ENCODE measurements around the gene INTS3.
"Not testable (repeated sequence)": the region's sequence is repeated elsewhere in the genome, so short reads cannot be mapped to it uniquely, and the experiment has no call there.

The INTS3 gene

GRCh38 chr1:153748903-153749302 is 21.1 kb downstream of the INTS3 start:
- no peak for DNase-seq
- intact Hi-C loops (cut with DNase I) = loop anchor here (10.0 kb wide), 1 partner anchor 64 kb away; no protein-coding TSS in a partner anchor

DNA sequence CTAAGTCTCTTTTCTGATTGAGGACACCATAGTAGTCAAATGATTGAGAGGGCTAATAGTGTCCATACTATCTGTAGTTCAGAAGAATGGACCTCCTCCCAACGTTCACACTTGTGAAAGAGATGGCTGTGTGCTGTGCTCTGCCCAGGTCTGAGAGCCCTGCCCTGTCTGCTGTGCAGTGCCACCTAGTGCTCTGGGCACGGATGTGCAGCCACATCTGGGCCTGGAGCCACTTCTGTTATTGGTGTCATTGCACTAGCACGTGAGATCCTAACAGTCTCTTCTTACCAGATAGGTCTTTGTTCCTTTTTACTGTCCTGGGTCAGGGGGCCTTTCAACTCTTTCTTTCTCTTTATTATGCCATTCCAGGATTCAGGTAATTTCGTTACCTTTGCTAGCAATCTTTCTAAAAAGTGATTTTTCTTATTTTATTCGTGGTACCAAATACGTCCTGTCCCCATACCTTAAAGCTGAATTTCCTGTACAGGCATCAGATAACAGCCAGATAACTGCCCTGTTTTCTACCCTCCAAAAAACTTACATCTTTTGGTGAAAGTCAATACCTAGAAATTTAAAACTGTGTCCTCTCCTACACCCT is 21.7 kb downstream of the INTS3 start:
- intact Hi-C loops (cut with DNase I) = loop anchor here (10.0 kb wide), 1 partner anchor 65 kb away; no protein-coding TSS in a partner anchor
- peak; percentile 64 to 92 (median 83) for DNase-seq

GRCh38 chr1:153750026-153750995 is 22.5 kb downstream of the INTS3 start:
- intact Hi-C loops (cut with DNase I) = no loop called here
- peak in 2 of 42 donors; percentile 40 to 45 for DNase-seq

DNA sequence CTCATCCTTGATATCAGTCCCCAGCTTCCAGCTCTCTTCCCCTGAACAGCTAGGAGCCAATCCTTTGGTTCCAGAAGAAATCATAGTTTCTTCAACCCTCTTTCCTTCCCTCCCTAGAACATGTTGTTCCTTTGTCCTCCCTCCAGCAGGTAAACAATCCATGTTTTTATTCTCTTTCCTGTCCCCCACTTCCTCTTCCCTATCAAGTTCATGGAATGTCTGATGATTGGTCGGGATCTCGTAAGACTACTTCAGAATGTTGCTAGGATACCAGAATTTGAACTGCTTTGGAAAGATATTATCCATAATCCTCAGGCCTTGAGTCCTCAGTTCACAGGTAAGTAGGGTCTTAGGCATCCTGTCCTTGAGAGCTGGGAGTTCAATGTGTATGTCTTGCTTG is 24.2 kb downstream of the INTS3 start:
- DNase-seq = no peak
- intact Hi-C loops (cut with DNase I) = no loop called here

DNA sequence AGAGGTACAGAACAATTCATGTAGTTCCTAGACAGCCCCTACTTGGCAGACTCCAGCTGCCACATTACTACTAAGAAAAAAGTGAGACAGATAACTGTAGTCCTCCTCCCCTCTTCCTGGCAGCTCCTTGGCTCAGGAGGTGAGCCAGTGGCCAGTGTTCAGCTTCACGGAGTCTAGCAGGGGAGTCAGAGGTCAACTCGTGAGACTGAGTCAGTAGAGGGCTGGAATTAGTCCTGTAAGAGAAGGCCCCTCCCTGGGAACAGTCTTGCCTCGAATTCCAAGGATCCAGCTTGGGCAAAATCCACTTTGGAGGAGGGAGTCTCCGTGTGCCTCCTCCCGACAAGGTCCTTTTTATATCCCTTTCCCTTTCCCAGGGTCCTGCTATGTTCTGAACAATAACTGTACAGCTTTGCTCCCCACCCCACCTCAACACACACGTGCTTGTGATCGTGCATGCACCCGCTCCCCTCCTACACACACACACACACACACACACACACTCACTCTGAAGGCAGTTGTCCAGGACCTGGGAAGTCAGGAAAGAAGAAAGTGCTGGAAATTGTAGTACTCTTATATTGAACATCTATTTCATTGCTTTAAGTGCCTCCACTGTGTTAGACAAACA is 24.8 kb downstream of the INTS3 start:
- intact Hi-C loops (cut with DNase I) = no loop called here
- no peak for DNase-seq

- intact Hi-C loops (cut with DNase I) = no loop called here
- no peak for DNase-seq
Measured at GRCh38 chr1:153754266-153754665, 26.4 kb downstream of the INTS3 start.

DNA sequence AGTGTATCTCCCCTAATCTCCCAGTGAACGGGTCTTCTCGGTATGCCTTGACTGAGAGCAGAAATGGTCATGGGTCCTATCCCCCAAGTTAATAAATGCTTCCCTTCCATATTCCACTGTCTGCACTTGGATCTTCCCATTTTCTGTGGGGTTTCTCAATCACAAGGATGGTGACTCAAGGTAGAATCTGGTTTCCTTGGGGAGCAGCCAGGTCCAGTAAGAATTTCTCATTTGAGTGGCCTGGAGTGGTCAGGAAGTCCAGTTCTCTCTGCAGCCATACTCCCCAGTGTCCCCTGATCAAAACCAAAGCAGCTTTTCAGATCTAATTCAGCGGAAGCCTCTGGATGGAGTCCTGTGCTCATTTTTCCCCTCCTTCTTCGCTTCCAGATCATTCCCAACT is 32.6 kb downstream of the INTS3 start:
- intact Hi-C loops (cut with DNase I) = no loop called here
- DNase-seq = no peak

DNA sequence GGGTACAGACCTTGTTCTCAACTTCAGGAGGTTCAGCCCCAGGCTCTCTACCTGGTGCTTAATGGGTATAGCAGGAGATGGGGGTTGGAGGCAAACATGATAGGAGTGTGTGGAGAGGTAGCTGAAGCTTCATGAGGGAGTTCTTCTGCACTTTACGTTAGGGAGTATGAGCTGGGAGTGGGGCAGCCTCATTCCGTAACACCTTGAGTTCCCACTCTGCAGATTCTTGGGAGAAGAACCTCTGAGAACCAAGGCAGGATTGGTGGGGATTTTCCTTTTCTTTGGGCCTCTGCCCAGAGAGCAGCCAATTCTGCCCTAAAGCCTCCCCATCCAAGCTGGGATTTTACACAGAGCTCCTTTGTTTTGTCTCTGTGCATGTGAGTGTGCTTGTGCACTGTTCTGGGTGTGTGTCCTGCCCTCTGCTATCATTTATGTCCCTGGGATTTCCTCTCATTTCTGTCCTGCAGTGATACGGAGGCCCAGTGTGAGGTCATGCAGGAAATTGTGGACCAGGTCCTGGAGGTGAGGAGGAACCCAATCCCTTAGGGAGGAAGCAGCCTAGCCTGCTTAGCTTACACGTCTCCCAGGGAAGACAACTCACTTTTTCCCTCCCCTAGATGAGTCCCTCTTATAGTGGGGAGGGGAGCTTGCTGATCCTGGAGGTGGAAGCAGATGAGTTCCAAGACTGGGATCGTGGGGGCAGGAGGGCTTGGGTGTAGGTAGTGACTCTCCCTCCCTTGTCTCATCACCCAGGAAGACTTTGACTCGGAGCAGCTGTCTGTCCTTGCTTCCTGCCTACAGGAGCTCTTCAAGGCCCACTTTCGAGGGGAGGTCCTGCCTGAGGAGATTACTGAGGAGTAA is 35.7 kb downstream of the INTS3 start:
- DNase-seq = peak in 25 of 42 donors; percentile 14 to 75 (median 49)
- intact Hi-C loops (cut with DNase I) = no loop called here

DNA sequence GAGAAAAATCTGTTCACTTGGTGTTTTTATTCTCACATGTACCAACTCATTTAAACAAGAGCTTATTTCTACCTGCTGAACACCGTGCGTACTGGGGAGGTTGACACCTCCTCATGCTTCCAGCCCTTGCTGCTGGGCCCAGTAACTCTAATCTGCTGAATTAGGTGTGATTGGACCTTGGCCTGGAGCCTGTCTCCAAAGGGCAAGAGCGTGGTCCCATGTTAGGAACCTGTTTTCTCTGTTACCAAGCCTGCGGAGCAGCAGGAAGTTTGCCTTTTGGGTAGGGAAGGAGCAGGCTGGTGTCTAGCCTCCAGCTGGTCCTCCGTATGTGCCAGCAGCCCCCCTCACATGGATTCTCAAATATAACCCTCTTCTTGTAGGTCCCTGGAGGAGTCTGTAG is 36.5 kb downstream of the INTS3 start:
- intact Hi-C loops (cut with DNase I) = no loop called here
- DNase-seq = no peak

DNA sequence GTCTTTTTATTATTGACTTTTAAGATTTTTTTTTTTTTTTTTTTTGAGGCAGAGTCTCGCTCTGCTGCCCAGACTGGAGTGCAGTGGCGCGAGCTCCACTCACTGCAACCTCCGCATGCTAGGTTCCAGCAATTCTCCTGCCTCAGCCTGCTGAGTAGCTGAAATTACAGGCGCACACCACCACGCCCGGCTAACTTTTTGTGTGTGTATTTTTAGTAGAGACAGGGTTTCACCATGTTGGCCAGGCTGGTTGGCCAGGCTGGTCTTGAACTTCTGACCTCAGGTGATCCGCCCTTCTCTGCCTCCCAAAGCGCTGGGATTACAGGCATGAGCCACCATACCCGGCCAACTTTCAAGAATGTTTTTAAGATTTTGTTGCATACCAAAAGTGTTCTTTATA is 38.8 kb downstream of the INTS3 start:
- DNase-seq; intact Hi-C loops (cut with DNase I): not testable (repeated sequence)

DNA sequence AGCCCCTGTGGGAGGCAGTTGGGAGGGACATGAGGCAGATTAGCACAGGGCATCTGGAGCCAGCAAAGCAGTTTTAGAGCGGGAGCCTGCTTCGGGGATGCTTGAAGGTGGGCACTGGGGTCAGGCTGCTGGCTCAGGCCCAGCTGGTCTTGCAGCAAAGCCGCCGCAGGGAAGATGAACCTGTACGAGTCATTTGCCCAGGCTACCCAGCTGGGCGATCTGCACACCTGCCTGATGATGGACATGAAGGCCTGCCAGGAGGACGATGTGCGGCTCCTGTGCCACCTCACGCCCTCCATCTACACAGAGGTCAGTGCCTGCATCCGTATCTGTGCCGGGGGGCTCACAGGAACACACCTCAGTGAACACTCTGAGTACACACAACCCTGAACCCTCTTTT is 39.7 kb downstream of the INTS3 start:
- no peak for DNase-seq
- intact Hi-C loops (cut with DNase I) = no loop called here

DNA sequence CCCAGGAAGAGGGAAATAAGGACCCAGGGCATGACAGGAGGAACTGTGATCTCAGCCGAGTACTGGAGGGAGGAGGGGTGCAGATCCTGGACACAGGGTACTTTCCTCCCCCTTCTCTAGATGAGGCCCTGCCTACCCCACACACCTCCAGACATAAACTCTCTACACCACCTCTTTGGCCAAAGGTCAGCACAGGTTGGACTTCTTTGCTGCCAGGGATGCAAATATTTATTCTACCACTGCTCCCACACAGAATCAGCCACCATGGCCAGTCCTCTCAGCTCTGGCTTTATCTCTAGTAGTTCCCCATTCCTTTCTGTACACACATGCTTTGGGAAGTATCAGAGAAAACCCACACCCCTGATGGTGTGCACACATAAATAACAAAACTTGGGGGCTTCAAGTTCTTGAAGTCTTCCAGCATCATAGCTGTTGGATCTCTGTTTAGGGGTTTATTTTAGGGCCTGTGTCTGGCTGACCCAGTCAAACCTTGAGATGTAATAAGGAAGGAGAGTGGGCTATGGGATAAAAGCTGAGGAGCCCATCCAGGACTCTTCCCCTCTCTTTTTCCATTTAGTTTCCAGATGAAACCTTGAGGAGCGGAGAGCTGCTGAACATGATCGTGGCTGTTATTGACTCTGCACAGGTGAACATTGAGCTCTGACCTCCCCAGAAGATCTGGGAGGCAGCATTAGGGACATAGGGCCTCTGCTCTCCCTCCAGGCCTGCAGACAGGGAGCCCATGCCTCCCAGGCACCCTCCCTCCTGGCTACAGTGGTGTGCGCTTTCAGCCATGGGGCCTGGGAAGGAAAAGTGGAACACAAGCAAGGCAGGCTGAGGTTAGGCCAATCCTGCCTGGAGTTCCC is 40.7 kb downstream of the INTS3 start:
- intact Hi-C loops (cut with DNase I) = no loop called here
- no peak for DNase-seq

- DNase-seq = no peak
- intact Hi-C loops (cut with DNase I) = no loop called here
Measured at GRCh38 chr1:153769221-153769620, 41.4 kb downstream of the INTS3 start.

- intact Hi-C loops (cut with DNase I) = no loop called here
- DNase-seq = no peak
Measured at GRCh38 chr1:153770797-153771196, 42.9 kb downstream of the INTS3 start.

DNA sequence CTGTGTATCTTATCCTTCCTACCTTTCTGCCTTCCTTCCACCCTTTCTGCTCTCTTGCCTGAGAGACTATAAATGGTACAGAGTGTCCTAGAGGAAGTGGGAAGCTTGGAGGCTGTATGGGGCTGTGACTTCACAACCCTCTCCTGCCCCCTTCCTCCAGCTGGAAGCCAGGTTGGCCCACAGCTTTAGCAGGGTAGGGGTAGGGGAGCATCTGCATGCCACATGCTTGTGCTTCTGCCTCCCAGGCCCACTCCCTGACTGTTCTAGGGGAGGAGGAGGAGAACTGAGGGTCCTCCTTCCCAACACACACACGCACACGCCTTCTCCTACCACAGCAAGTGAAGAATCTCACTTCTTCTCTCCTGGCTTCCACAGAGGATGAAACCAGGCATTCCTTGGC is 43.4 kb downstream of the INTS3 start:
- intact Hi-C loops (cut with DNase I) = no loop called here

DNA sequence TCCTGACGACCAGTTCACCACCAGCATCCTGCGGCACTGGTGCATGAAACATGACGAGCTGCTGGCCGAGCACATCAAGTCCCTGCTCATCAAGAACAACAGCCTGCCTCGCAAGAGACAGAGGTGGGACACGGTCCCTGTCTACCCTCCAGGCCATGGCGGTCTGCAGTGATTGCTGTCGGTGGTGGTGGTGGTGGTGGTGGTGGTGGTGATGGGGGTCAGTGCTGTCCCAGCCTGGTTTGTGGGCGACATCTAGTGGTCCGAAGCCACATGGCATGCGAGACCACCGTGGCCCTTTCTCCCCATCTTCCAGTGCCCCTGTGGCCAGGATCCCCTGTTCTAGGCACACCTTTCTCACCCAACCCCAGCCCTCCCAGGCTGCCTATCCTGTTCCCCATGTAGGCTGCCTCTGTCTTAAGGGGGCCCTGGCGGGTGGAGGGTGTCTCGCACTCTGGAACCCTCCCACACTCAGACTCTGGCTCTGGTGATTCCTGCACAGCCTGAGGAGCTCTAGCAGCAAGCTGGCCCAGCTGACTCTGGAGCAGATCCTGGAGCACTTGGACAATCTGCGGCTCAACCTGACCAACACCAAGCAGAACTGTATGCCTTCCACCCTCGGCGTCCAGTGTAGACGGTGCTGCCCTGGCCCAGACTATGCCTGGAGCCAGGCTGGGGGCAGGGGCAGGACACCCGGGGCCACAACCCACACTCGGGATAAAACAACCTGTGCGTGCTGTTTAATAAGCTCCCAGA is 44.2 kb downstream of the INTS3 start:
- intact Hi-C loops (cut with DNase I) = no loop called here
- peak in 4 of 42 donors; percentile 33 to 72 (median 42) for DNase-seq

More for the DNA sequence above, 43.4 kb downstream of the INTS3 start:
- no peak for DNase-seq
